Smooth muscle cell (in vitro differentiated cells): ENCODE measurements around the gene GHR. TPM values are rescaled to one million over a fixed set of nuclear protein-coding genes. Genes with fewer than 3 reads are reported as not detected.

Source experiments
- DNase-seq: peaks from one replicate; lab custom pipeline; 2025; ENCODE audit not compliant: unreplicated experiment; lab: John Stamatoyannopoulos, UW
- H2AFZ ChIP-seq: fragments of 200-600 bp; sonication (generic); 2 replicates; pipeline ENCODE4 v1.6.0; 2016; ENCODE audit warnings: antibody characterized with exemption, low read depth, mild to moderate bottlenecking
- H3F3A ChIP-seq: fragments of 200-600 bp; sonication (generic); 2 replicates; pipeline ENCODE4 v1.6.0; 2017; ENCODE audit warnings: antibody characterized with exemption, low read depth
- H3K27ac ChIP-seq: fragments of 200-600 bp; sonication (generic); 2 replicates; pipeline ENCODE4 v1.5.1; 2016; ENCODE audit warnings: low read depth, mild to moderate bottlenecking
- H3K27me3 ChIP-seq: fragments of 200-600 bp; sonication (generic); 2 replicates; pipeline ENCODE4 v1.6.1; 2016; ENCODE audit warnings: low read depth, mild to moderate bottlenecking
- H3K36me3 ChIP-seq: fragments of 200-600 bp; sonication (generic); 2 replicates; pipeline ENCODE4 v1.5.1; 2016; ENCODE audit warnings: low read depth
- H3K4me1 ChIP-seq: fragments of 200-600 bp; sonication (generic); 2 replicates; pipeline ENCODE4 v1.5.1; 2016; ENCODE audit warnings: low read depth
- H3K4me2 ChIP-seq: fragments of 200-600 bp; sonication (generic); 2 replicates; pipeline ENCODE4 v1.6.0; 2016; ENCODE audit warnings: mild to moderate bottlenecking
- H3K4me3 ChIP-seq: fragments of 200-600 bp; sonication (generic); 2 replicates; pipeline ENCODE4 v1.5.1; 2016; ENCODE audit warnings: mild to moderate bottlenecking
- H3K79me2 ChIP-seq: fragments of 200-600 bp; sonication (generic); 2 replicates; pipeline ENCODE4 v1.6.0; 2016; ENCODE audit warnings: low read depth, mild to moderate bottlenecking
- H3K9ac ChIP-seq: fragments of 200-600 bp; sonication (generic); 2 replicates; pipeline ENCODE4 v1.6.0; 2016; ENCODE audit warnings: low read depth
- H3K9me3 ChIP-seq: fragments of 200-600 bp; sonication (generic); replicated peaks from 2 replicates; pipeline ENCODE4 v1.5.1; 2016; ENCODE audit warnings: low read depth
- H4K20me1 ChIP-seq: fragments of 200-600 bp; sonication (generic); 2 replicates; pipeline ENCODE4 v1.6.0; 2016; ENCODE audit warnings: low read depth
- CTCF ChIP-seq: fragments of 200-600 bp; sonication (generic); IDR thresholded peaks from 2 replicates; pipeline ENCODE4 v1.5.1; 2017; ENCODE audit warnings: borderline replicate concordance, mild to moderate bottlenecking, antibody characterized with exemption; ENCODE audit not compliant: insufficient read depth, poor library complexity, severe bottlenecking
- WGBS: methylation state at CpG from one replicate; pipeline ENCODE4 v1.1.7; 2016; ENCODE audit warnings: low lambda C conversion rate; 5-methylcytosine and 5-hydroxymethylcytosine counted together
- polyA plus RNA-seq: library from polyadenylated mRNA; unstranded; fragments of >200 nt; fragmentation: Nextera tagmentation; extraction: Ambion mirVana; gene quantifications from 2 replicates; pipeline ENCODE4 v1.2.1, GENCODE V29; 2016
- total RNA-seq: library from RNA; depleted of rRNA; stranded (reverse); fragments of >200 nt; gene quantifications from 2 replicates; pipeline ENCODE4 v1.2.3, GENCODE V29; 2014

GHR gene
- total and polyA plus RNA-seq, 2 experiments from 2014 or later: 2.1 to 4.3 TPM

- Histone ChIP-seq H2AFZ (no peak overlapping the region), H3K9me3 (no peaks in the 10 kb centered on the region), H3F3A (no peaks in the 10 kb centered on the region), H4K20me1 (no peaks in the 10 kb centered on the region), H3K9ac (no peak overlapping the region), H3K4me2 (no peak overlapping the region), H3K27ac (no peak overlapping the region), H3K4me3 (no peak overlapping the region), H3K4me1 (no peaks in the 10 kb centered on the region), H3K27me3 (no peaks in the 10 kb centered on the region), H3K79me2 (no peaks in the 10 kb centered on the region), H3K36me3 (no peaks in the 10 kb centered on the region)
- no peak for DNase-seq
- WGBS: 52% methylated on average over 1 of the region's 1 CpG
- TF ChIP-seq CTCF: no peak
Measured at GRCh38 chr5:42557689-42558088, 134.4 kb downstream of the GHR start.

GRCh38 chr5:42561656-42562055, 138.4 kb downstream of the GHR start:
- Histone ChIP-seq H3K4me2 (no peak overlapping the region), H3K9me3 (no peaks in the 10 kb centered on the region), H4K20me1 (no peaks in the 10 kb centered on the region), H3K27me3 (no peaks in the 10 kb centered on the region), H3K79me2 (no peaks in the 10 kb centered on the region), H2AFZ (no peak overlapping the region), H3K4me1 (no peaks in the 10 kb centered on the region), H3F3A (no peaks in the 10 kb centered on the region), H3K27ac (no peak overlapping the region), H3K9ac (no peak overlapping the region), H3K4me3 (no peak overlapping the region), H3K36me3 (no peaks in the 10 kb centered on the region)
- 84% methylated on average over 1 of the region's 1 CpG for WGBS
- DNase-seq: no peak
- TF ChIP-seq CTCF: no peak

- Histone ChIP-seq H3K27ac (no peak overlapping the region), H3K36me3 (no peaks in the 10 kb centered on the region), H3K4me2 (peak overlapping the region; percentile 12), H3F3A (no peaks in the 10 kb centered on the region), H4K20me1 (no peaks in the 10 kb centered on the region), H3K4me3 (no peak overlapping the region), H3K79me2 (no peaks in the 10 kb centered on the region), H2AFZ (no peak overlapping the region), H3K27me3 (no peaks in the 10 kb centered on the region), H3K9ac (no peak overlapping the region), H3K9me3 (no peaks in the 10 kb centered on the region), H3K4me1 (no peaks in the 10 kb centered on the region)
- no peak for TF ChIP-seq CTCF
- no peak for DNase-seq
- 51% methylated on average over 6 of the region's 6 CpGs for WGBS
Measured at GRCh38 chr5:42564689-42565356, 141.6 kb downstream of the GHR start.
